Prostate gland (tissue), 2 donors: ENCODE data around the gene ANHX. TPM values are rescaled to one million over a fixed set of nuclear protein-coding genes. Genes with fewer than 3 reads are reported as not detected.

Source experiments
- DNase-seq: peaks from one replicate; pipeline ENCODE4 v3.0.0-alpha.2; 2019; ENCODE audit warnings: low spot score
- H3K27ac ChIP-seq, 2 donors: fragments of 200-600 bp; sonication (generic); 2 replicates each; pipeline ENCODE4 v1.5.1; 2017 to 2019
- H3K27me3 ChIP-seq: fragments of 200-600 bp; sonication (generic); replicated peaks from 2 replicates; pipeline ENCODE4 v1.5.1; 2019; ENCODE audit not compliant: insufficient read depth
- H3K36me3 ChIP-seq, 2 donors: fragments of 200-600 bp; sonication (generic); 1 replicate in 1 of 2; 2 replicates in 1 of 2; pipeline versions ENCODE4 v1.5.1 to v1.8.1; 2017 to 2019
- H3K4me1 ChIP-seq: fragments of 200-600 bp; sonication (generic); replicated peaks from 2 replicates; pipeline ENCODE4 v1.5.1; 2019
- H3K4me3 ChIP-seq, 2 donors: fragments of 200-600 bp; sonication (generic); 2 replicates each; pipeline ENCODE4 v1.5.1; 2017 to 2019
- H3K9me3 ChIP-seq: fragments of 200-600 bp; sonication (generic); 2 replicates; pipeline ENCODE4 v1.5.1; 2017
- POLR2A ChIP-seq: fragments of 450-650 bp; IDR thresholded peaks from one replicate; pipeline ENCODE4 v1.6.1; 2016; ENCODE audit warnings: antibody characterized with exemption, mild to moderate bottlenecking
- POLR2AphosphoS5 ChIP-seq: sonication (generic); formaldehyde crosslinking; IDR thresholded peaks from one replicate; pipeline ENCODE4 v1.6.1; 2017; ENCODE audit warnings: antibody characterized with exemption
- WGBS: methylation state at CpG from one replicate; pipeline ENCODE4 v1.1.5; 2018; 5-methylcytosine and 5-hydroxymethylcytosine counted together
- intact Hi-C: fragments of 100-400 bp; cut with DNase I; formaldehyde crosslinking; loops from one replicate; pipeline ENCODE4 v1.14.2; 2022
- total RNA-seq, 2 donors: library from RNA; depleted of rRNA; stranded (reverse); fragments of >200 nt; gene quantifications; one replicate each; pipeline ENCODE4 v1.1.0, GENCODE V29; 2016
- TF ChIP-seq, protein P1 (sequence below), 4 experiments: fragments of 200-600 bp in 2 of 4; fragments of 450-650 bp in 2 of 4; sonication (generic) in 2 of 4; IDR thresholded peaks; 1 replicate in 3 of 4; 2 replicates in 1 of 4; pipeline ENCODE4 v1.5.1; 2016 to 2019; ENCODE audit warnings: antibody characterized with exemption in 4 of 4, mild to moderate bottlenecking in 2 of 4, moderate library complexity in 2 of 4

ANHX gene
- total RNA-seq, 2 donors from 2014 or later: 6.1 TPM; not detected in 1

DNA sequence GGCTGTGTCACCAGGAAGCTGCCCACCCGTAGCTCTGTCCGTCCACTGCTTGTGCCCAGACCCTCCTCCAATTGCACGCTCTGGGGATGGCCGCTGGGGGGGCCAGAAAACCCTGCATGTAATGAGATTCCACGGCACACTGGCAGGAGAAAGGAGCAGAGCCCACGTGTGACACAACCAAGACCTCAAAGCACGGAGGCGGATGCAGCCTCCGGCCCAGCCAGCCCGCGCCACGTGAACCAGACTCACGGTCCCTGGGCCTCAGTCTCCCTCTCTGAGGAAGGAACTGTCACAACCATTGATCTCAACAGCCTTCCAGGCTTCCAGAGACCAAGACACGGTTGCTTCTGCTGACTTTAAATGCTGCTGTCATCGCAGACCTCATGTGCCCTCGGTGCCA is 14.4 kb downstream of the ANHX start:
- Histone ChIP-seq H3K9me3 (no peaks in the 10 kb centered on the region), H3K36me3 (no peaks in the 10 kb centered on the region), H3K27ac (no peak overlapping the region), H3K4me3 (no peak overlapping the region), H3K4me1 (no peaks in the 10 kb centered on the region), H3K27me3 (no peaks in the 10 kb centered on the region)
- 87% methylated on average over 16 of the region's 16 CpGs for WGBS
- DNase-seq: no peak
- TF ChIP-seq POLR2AphosphoS5 (no peak), POLR2A (no peak)
- TF ChIP-seq, protein P1, sequence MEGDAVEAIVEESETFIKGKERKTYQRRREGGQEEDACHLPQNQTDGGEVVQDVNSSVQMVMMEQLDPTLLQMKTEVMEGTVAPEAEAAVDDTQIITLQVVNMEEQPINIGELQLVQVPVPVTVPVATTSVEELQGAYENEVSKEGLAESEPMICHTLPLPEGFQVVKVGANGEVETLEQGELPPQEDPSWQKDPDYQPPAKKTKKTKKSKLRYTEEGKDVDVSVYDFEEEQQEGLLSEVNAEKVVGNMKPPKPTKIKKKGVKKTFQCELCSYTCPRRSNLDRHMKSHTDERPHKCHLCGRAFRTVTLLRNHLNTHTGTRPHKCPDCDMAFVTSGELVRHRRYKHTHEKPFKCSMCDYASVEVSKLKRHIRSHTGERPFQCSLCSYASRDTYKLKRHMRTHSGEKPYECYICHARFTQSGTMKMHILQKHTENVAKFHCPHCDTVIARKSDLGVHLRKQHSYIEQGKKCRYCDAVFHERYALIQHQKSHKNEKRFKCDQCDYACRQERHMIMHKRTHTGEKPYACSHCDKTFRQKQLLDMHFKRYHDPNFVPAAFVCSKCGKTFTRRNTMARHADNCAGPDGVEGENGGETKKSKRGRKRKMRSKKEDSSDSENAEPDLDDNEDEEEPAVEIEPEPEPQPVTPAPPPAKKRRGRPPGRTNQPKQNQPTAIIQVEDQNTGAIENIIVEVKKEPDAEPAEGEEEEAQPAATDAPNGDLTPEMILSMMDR (IDR thresholded peaks at IDR 0.05): no peak
- intact Hi-C loops: no loop called here

DNA sequence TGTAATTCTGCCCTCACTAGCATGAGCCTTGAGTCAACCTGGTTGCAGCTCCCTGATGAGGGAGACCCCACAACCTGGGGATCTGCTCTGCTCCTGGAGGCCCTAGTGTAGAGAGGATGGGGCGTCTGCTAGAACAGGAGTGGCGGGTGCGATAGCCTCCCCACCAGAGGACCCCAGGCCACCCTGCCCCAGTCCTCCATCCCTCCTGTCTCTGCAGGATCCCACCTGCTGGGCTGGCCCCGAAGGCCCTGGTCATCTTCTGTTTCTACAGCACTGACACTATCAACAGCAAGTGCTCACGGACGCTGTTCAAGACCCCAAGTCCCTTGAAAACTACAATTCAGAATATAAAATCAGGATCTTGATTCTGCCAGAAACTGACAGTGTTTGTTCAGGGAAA is 15.2 kb downstream of the ANHX start:
- no peak for DNase-seq
- Histone ChIP-seq H3K36me3 (no peaks in the 10 kb centered on the region), H3K9me3 (no peaks in the 10 kb centered on the region), H3K27ac (no peak overlapping the region), H3K27me3 (no peaks in the 10 kb centered on the region), H3K4me3 (no peak overlapping the region), H3K4me1 (no peaks in the 10 kb centered on the region)
- WGBS: 92% methylated on average over 6 of the region's 6 CpGs
- intact Hi-C loops: no loop called here
- no peak for TF ChIP-seq POLR2A
- TF ChIP-seq, protein P1 (IDR thresholded peaks at IDR 0.05): no peak
- no peak for TF ChIP-seq POLR2AphosphoS5

DNA sequence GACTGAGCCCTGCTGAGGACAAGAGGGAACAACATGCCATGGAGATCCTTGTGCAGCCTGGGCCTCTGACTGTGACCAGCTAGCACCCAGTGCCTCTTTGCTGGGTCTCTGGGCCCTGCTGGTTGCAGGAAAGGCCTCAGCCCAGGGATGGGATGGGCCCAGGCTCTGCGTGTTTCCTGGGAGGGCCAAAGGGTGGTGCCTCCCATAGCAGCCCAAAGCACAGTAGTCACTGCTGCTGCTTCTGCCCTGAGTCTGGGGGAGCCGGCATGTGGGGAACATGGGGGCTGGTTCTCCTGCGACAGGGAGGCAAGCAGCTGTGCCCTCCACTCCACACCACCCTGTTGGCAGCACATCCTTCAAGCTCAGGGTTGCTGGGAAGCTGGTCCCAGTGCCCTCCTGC is 18.5 kb downstream of the ANHX start:
- H3K9me3 ChIP-seq: no peaks in the 10 kb centered on the region
- H3K36me3 ChIP-seq: no peaks in the 10 kb centered on the region
- no peak overlapping the region for H3K4me3 ChIP-seq
- no peak overlapping the region for H3K27ac ChIP-seq
- DNase-seq: no peak
- 93% methylated on average over 3 of the region's 3 CpGs for WGBS
- intact Hi-C loops: no loop called here
- no peaks in the 10 kb centered on the region for H3K4me1 ChIP-seq
- H3K27me3 ChIP-seq: no peaks in the 10 kb centered on the region
- TF ChIP-seq POLR2A (no peak), POLR2AphosphoS5 (no peak)
- TF ChIP-seq, protein P1 (IDR thresholded peaks at IDR 0.05): no peak

DNA sequence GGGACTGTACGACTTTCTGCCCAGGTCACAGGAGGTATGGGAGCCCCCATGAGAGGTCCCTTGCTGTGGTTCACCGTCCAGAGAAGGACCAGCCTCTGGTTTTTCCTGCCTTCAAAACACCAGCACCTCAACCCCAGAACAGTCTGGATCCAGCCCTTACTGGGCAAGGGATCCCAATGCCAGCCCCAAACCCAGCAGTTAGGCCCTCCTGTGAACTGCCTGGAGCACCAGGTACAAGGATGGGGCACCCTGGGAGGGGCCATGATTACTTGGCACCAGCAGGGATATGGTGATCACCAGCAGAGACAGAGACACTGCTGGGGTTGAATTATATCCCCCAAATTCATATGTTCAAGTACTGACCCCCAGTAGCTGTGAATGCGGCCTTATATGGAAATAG is 20.0 kb downstream of the ANHX start:
- H3K36me3 ChIP-seq: no peaks in the 10 kb centered on the region
- H3K9me3 ChIP-seq: no peaks in the 10 kb centered on the region
- no peaks in the 10 kb centered on the region for H3K27me3 ChIP-seq
- WGBS: 78% methylated on average over 3 of the region's 3 CpGs
- TF ChIP-seq POLR2AphosphoS5: no peak
- TF ChIP-seq, protein P1 (IDR thresholded peaks at IDR 0.05): no peak
- TF ChIP-seq POLR2A: no peak
- DNase-seq: no peak
- H3K4me3 ChIP-seq: no peak overlapping the region
- intact Hi-C loops: no loop called here
- no peaks in the 10 kb centered on the region for H3K4me1 ChIP-seq
- H3K27ac ChIP-seq: no peak overlapping the region

DNA sequence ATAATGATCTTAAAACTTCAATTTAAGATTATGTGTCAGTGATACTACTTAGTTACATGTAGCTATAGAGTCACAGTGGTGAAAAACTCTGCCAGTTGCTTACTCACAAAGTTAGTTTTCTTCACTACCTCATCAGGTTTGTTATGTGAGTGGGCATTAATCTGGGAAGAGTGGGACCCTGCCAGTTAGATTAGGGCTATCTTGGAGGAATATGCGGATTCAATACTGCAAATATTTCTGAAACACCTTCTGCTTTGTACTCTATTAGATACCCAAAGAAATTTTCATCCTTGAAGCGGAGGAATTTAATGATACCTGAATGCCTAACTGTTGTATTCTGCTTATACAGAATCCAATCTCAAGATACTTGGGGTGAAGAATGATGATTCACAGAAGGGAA is 29.3 kb downstream of the ANHX start:
- TF ChIP-seq, protein P1 (IDR thresholded peaks at IDR 0.05): no peak
- TF ChIP-seq POLR2A: no peak
- TF ChIP-seq POLR2AphosphoS5: no peak
- H3K36me3 ChIP-seq: peaks cover 17 to 20% of the 10 kb centered on the region in 2 donors
- H3K4me1 ChIP-seq: no peaks in the 10 kb centered on the region
- 98% methylated on average over 2 of the region's 2 CpGs for WGBS
- H3K27ac ChIP-seq: no peak overlapping the region
- no peak for DNase-seq
- no peaks in the 10 kb centered on the region for H3K27me3 ChIP-seq
- peaks cover 9% of the 10 kb centered on the region for H3K9me3 ChIP-seq
- intact Hi-C loops: no loop called here
- no peak overlapping the region for H3K4me3 ChIP-seq
